H1 (cell line): ENCODE data around the gene MAPK4. TPM values are rescaled to one million over a fixed set of nuclear protein-coding genes. Genes with fewer than 3 reads are reported as not detected.

Experiments
- CTCF ChIA-PET: fragments of 300-600 bp; sonication (Branson Sonifier 250); formaldehyde crosslinking; loops from one replicate; lab custom pipeline; 2021; ENCODE audit not compliant: partially characterized antibody; lab: Charles Lee
- POLR2A ChIA-PET: fragments of 300-600 bp; sonication (Branson Sonifier 250); formaldehyde crosslinking; loops from one replicate; lab custom pipeline; 2021; ENCODE audit warnings: inconsistent platforms; ENCODE audit not compliant: partially characterized antibody; lab: Charles Lee
- DNase-seq, 2 experiments: peaks; one replicate each; pipeline versions ENCODE4 v3.0.0 to v3.0.0-alpha.2; 2010 to 2022; ENCODE audit warnings: low spot score in 2 of 2, low read depth in 1 of 2, mixed read lengths in 1 of 2
- FAIRE-seq: peaks from 2 replicates; lab custom pipeline; 2011; peaks lifted over from hg19 to GRCh38; lab: Jason Lieb, UNC
- H2AFZ ChIP-seq: 2 replicates; pipeline ENCODE4 v1.8.1; 2012; ENCODE audit warnings: low read length, inconsistent platforms
- H2AK5ac ChIP-seq: 2 replicates; pipeline ENCODE4 v1.6.1; 2013; ENCODE audit warnings: low read depth, low read length
- H2BK120ac ChIP-seq: replicated peaks from 2 replicates; pipeline ENCODE3; 2013; ENCODE audit warnings: low read depth, low read length, inconsistent platforms
- H2BK12ac ChIP-seq: 2 replicates; pipeline ENCODE4 v1.6.1; 2013; ENCODE audit warnings: low read depth, low read length
- H2BK15ac ChIP-seq: 2 replicates; pipeline ENCODE4 v1.6.1; 2013; ENCODE audit warnings: low read length
- H2BK20ac ChIP-seq: 2 replicates; pipeline ENCODE4 v1.6.1; 2013; ENCODE audit warnings: low read length
- H2BK5ac ChIP-seq: 2 replicates; pipeline ENCODE4 v1.6.1; 2013; ENCODE audit warnings: low read depth, low read length
- H3K14ac ChIP-seq: 2 replicates; pipeline ENCODE4 v1.6.1; 2013; ENCODE audit warnings: inconsistent platforms; ENCODE audit not compliant: insufficient read length
- H3K18ac ChIP-seq: 2 replicates; pipeline ENCODE4 v1.6.1; 2013; ENCODE audit warnings: low read length; ENCODE audit errors: extremely low read depth
- H3K23ac ChIP-seq: 2 replicates; pipeline ENCODE4 v1.6.1; 2013; ENCODE audit warnings: inconsistent platforms; ENCODE audit not compliant: insufficient read length
- H3K23me2 ChIP-seq: 2 replicates; pipeline ENCODE4 v1.6.1; 2013; ENCODE audit warnings: low read depth, low read length
- H3K27ac ChIP-seq: 2 replicates; pipeline ENCODE4 v1.6.1; 2011; ENCODE audit warnings: low read depth, low read length, inconsistent platforms
- H3K27me3 ChIP-seq, 4 experiments: replicated peaks in 1 of 4; 1 replicate in 1 of 4; 2 replicates in 3 of 4; pipeline versions ENCODE4 v1.6.1 to v1.8.1; 2011 to 2013; ENCODE audit warnings: low read length in 3 of 4, mild to moderate bottlenecking in 3 of 4, inconsistent platforms in 2 of 4, mixed read lengths in 2 of 4, moderate library complexity in 1 of 4; ENCODE audit not compliant: control insufficient read depth in 3 of 4, insufficient read depth in 3 of 4; ENCODE audit errors: extremely low read depth in 1 of 4
- H3K36me3 ChIP-seq, 4 experiments: 2 replicates each; pipeline versions ENCODE4 v1.6.1 to v1.8.1; 2011 to 2013; ENCODE audit warnings: mild to moderate bottlenecking in 4 of 4, low read length in 3 of 4, moderate library complexity in 2 of 4, control low read depth in 1 of 4, inconsistent platforms in 1 of 4; ENCODE audit not compliant: insufficient read depth in 4 of 4, control insufficient read depth in 2 of 4
- H3K4ac ChIP-seq: replicated peaks from 2 replicates; pipeline ENCODE3; 2013; ENCODE audit warnings: low read length, low read depth, mixed read lengths, inconsistent platforms; ENCODE audit not compliant: insufficient read length
- H3K4me1 ChIP-seq, 4 experiments: replicated peaks in 1 of 4; 1 replicate in 1 of 4; 2 replicates in 3 of 4; pipeline versions ENCODE4 v1.6.1 to v1.8.1; 2011 to 2013; ENCODE audit warnings: low read length in 3 of 4, inconsistent platforms in 2 of 4, mixed read lengths in 1 of 4; ENCODE audit not compliant: insufficient read depth in 4 of 4, control insufficient read depth in 3 of 4
- H3K4me2 ChIP-seq, 2 experiments: 2 replicates each; pipeline versions ENCODE4 v1.6.1 to v1.8.1; 2011 to 2013; ENCODE audit warnings: low read depth in 2 of 2, low read length in 2 of 2, control low read depth in 1 of 2, inconsistent platforms in 1 of 2, mild to moderate bottlenecking in 1 of 2; ENCODE audit not compliant: insufficient read depth in 1 of 2
- H3K4me3 ChIP-seq, 4 experiments: fragments of 200-600, 300-600 bp in 1 of 4; sonication (generic), shearing (Covaris generic), sonication (Bioruptor Twin) in 1 of 4; 2 replicates each; pipeline versions ENCODE4 v1.5.1 to v1.8.1; 2011 to 2016; ENCODE audit warnings: low read length in 4 of 4, low read depth in 3 of 4, control low read depth in 2 of 4, inconsistent platforms in 2 of 4, mild to moderate bottlenecking in 2 of 4, mixed read lengths in 1 of 4, moderate library complexity in 1 of 4; ENCODE audit not compliant: insufficient read depth in 2 of 4; ENCODE audit errors: extremely low read depth in 1 of 4
- H3K56ac ChIP-seq: replicated peaks from 2 replicates; pipeline ENCODE3; 2013; ENCODE audit warnings: low read depth, mild to moderate bottlenecking, mixed read lengths, low read length, inconsistent platforms; ENCODE audit not compliant: insufficient read length
- H3K79me1 ChIP-seq: 2 replicates; pipeline ENCODE4 v1.6.1; 2013; ENCODE audit warnings: low read depth, low read length, control low read depth
- H3K79me2 ChIP-seq, 2 experiments: 2 replicates each; pipeline versions ENCODE4 v1.6.1 to v1.8.1; 2012 to 2013; ENCODE audit warnings: low read length in 2 of 2, mild to moderate bottlenecking in 2 of 2, inconsistent platforms in 1 of 2; ENCODE audit not compliant: insufficient read depth in 2 of 2, control insufficient read depth in 1 of 2
- H3K9ac ChIP-seq, 4 experiments: replicated peaks in 1 of 4; 1 replicate in 1 of 4; 2 replicates in 3 of 4; pipeline versions ENCODE4 v1.6.1 to v1.8.1; 2011 to 2013; ENCODE audit warnings: low read depth in 3 of 4, low read length in 3 of 4, control low read depth in 2 of 4, mild to moderate bottlenecking in 2 of 4, moderate library complexity in 2 of 4, inconsistent platforms in 1 of 4; ENCODE audit errors: extremely low read depth in 1 of 4
- H3K9me3 ChIP-seq, 2 experiments: 2 replicates each; pipeline versions ENCODE4 v1.6.1 to v1.8.1; 2012 to 2013; ENCODE audit warnings: mild to moderate bottlenecking in 2 of 2, moderate library complexity in 2 of 2, control low read depth in 1 of 2, inconsistent platforms in 1 of 2, low read depth in 1 of 2, low read length in 1 of 2, mixed read lengths in 1 of 2; ENCODE audit not compliant: insufficient read depth in 2 of 2
- H4K20me1 ChIP-seq, 2 experiments: replicated peaks in 1 of 2; 2 replicates each; pipeline versions ENCODE3 to v1.8.1; 2011 to 2013; ENCODE audit warnings: inconsistent platforms in 2 of 2, low read length in 2 of 2, mild to moderate bottlenecking in 1 of 2; ENCODE audit not compliant: insufficient read depth in 2 of 2, control insufficient read depth in 1 of 2
- H4K5ac ChIP-seq: 2 replicates; pipeline ENCODE4 v1.6.1; 2013; ENCODE audit warnings: low read length, low read depth, mixed read lengths, inconsistent platforms; ENCODE audit not compliant: insufficient read length
- H4K8ac ChIP-seq: 2 replicates; pipeline ENCODE4 v1.8.0; 2013; ENCODE audit warnings: mild to moderate bottlenecking, moderate library complexity, low read length, inconsistent platforms; ENCODE audit not compliant: insufficient read depth; ENCODE audit errors: extremely low read depth
- H4K91ac ChIP-seq: replicated peaks from 2 replicates; pipeline ENCODE3; 2013; ENCODE audit warnings: low read length, mixed read lengths, inconsistent platforms; ENCODE audit not compliant: insufficient read length
- ASH2L ChIP-seq: fragments of 200-600, 300-600 bp; sonication (generic); IDR thresholded peaks from one replicate; pipeline ENCODE4 v1.7.1; 2017; ENCODE audit warnings: low read length
- BCL11A ChIP-seq, 2 experiments: IDR thresholded peaks; one replicate each; pipeline ENCODE4 v1.6.1; 2011; ENCODE audit warnings: low read depth in 2 of 2, low read length in 2 of 2, mild to moderate bottlenecking in 2 of 2
- CEBPB ChIP-seq: IDR thresholded peaks from 2 replicates; pipeline ENCODE4 v1.6.1; 2012; ENCODE audit warnings: low read depth, low read length
- CREB1 ChIP-seq: IDR thresholded peaks from 2 replicates; pipeline ENCODE4 v1.6.1; 2012; ENCODE audit warnings: inconsistent platforms
- EGR1 ChIP-seq: IDR thresholded peaks from 2 replicates; pipeline ENCODE4 v1.6.1; 2011; ENCODE audit warnings: low read depth, low read length, borderline replicate concordance
- KDM1A ChIP-seq: fragments of 200-600, 300-600 bp; sonication (generic); IDR thresholded peaks from 2 replicates; pipeline ENCODE4 v1.7.1; 2016; ENCODE audit warnings: mild to moderate bottlenecking, low read length, borderline replicate concordance
- NANOG ChIP-seq: IDR thresholded peaks from 2 replicates; pipeline ENCODE4 v1.6.1; 2011; ENCODE audit warnings: low read length, low read depth, mild to moderate bottlenecking, inconsistent platforms; ENCODE audit not compliant: insufficient read depth, poor library complexity, severe bottlenecking
- POU5F1 ChIP-seq: IDR thresholded peaks from 2 replicates; pipeline ENCODE4 v1.6.1; 2011; ENCODE audit warnings: low read depth, mild to moderate bottlenecking, low read length, moderate library complexity
- RFX5 ChIP-seq: IDR thresholded peaks from 2 replicates; pipeline ENCODE4 v1.6.1; 2011; ENCODE audit warnings: low read depth, low read length, improper control_type of control experiment, borderline replicate concordance
- SIN3A ChIP-seq, 2 experiments: IDR thresholded peaks in 1 of 2; conservative IDR thresholded peaks in 1 of 2; 2 replicates each; pipeline ENCODE4 v1.6.1; 2011 to 2012; ENCODE audit warnings: low read length in 2 of 2, improper control_type of control experiment in 1 of 2, low read depth in 1 of 2, mild to moderate bottlenecking in 1 of 2
- SIRT6 ChIP-seq: IDR thresholded peaks from one replicate; pipeline ENCODE4 v1.7.1; 2012; ENCODE audit warnings: low read length, inconsistent platforms
- SP4 ChIP-seq: IDR thresholded peaks from 2 replicates; pipeline ENCODE4 v1.6.1; 2012; ENCODE audit warnings: low read length, inconsistent platforms
- TAF1 ChIP-seq: IDR thresholded peaks from 2 replicates; pipeline ENCODE4 v1.6.1; 2011; ENCODE audit warnings: mild to moderate bottlenecking, low read depth, low read length
- WGBS, 2 experiments: shearing (Covaris generic) in 1 of 2; methylation state at CpG; one replicate each; pipeline versions ENCODE4 v1.1.6 to v1.1.7; 2013 to 2015; ENCODE audit warnings: low lambda C conversion rate in 2 of 2, mixed read lengths in 2 of 2, inconsistent platforms in 1 of 2, low coverage in 1 of 2, missing lambda C conversion rate in 1 of 2; ENCODE audit not compliant: insufficient replicate concordance in 2 of 2, insufficient coverage in 1 of 2, insufficient read length in 1 of 2; ENCODE audit errors: extremely low coverage in 1 of 2, missing lambda C conversion rate in 1 of 2; 5-methylcytosine and 5-hydroxymethylcytosine counted together
- polyA plus RNA-seq, 7 experiments: library from polyadenylated mRNA; depleted of rRNA in 3 of 7; stranded (reverse) in 5 of 7; unstranded in 2 of 7; fragments of >200 nt in 5 of 7; fragments of 200-250 nt in 2 of 7; gene quantifications; 1 replicate in 5 of 7; 2 replicates in 1 of 7; 4 replicates in 1 of 7; pipeline versions ENCODE4 v1.2.1 to v1.2.3, GENCODE V29; 2011 to 2013; ENCODE audit warnings: missing spikeins in 2 of 7, mixed read lengths in 2 of 7
- total RNA-seq: library from RNA; stranded (reverse); fragmentation: NEBNext Ultra II Directional; extraction: Animal tissue kit (Norgen Biotek cat#: 25700); gene quantifications from 2 replicates; pipeline ENCODE4 v1.2.1, GENCODE V29; 2021

MAPK4 gene
- total and polyA plus RNA-seq, 2 of the 8 experiments (the other 6 are each of a cell fraction or from before 2014, with no cell fraction given): 3.2 to 3.7 TPM

GRCh38 chr18:50527636-50528307 lies 32.1 kb upstream of the MAPK4 start:
- WGBS, 2 experiments: 77% methylated on average over 3 of the region's 3 CpGs; no CpG with 5 or more reads in 1 of the 2 experiments

More at GRCh38 chr18:50527636-50528307, 32.1 kb upstream of the MAPK4 start:
- no peak overlapping the region for H2BK120ac ChIP-seq
- no peak overlapping the region for H2BK5ac ChIP-seq
- H4K8ac ChIP-seq: no peak overlapping the region
- no peak overlapping the region for H4K91ac ChIP-seq
- POLR2A ChIA-PET: interaction anchor here (1.1 kb wide), 1 partner anchor 32 kb away, joined by 3 read pairs; the partner anchor contains the start of gene MAPK4
- no peaks in the 10 kb centered on the region for H3K36me3 ChIP-seq
- H3K9me3 ChIP-seq: peaks cover 11 to 14% of the 10 kb centered on the region in 2 experiments; a peak in 1 of 4 replicates
- H3K4me1 ChIP-seq: no peaks in the 10 kb centered on the region
- H2BK15ac ChIP-seq: no peak overlapping the region
- H3K14ac ChIP-seq: no peak overlapping the region
- no peaks in the 10 kb centered on the region for H3K23me2 ChIP-seq
- no peak for FAIRE-seq
- H3K27me3 ChIP-seq: no peaks in the 10 kb centered on the region; a peak in 1 of 7 replicates
- no peak overlapping the region for H3K18ac ChIP-seq
- H3K56ac ChIP-seq: no peak overlapping the region
- H3K4me3 ChIP-seq: no peak overlapping the region
- no peaks in the 10 kb centered on the region for H4K20me1 ChIP-seq
- no peak overlapping the region for H3K27ac ChIP-seq
- no peak overlapping the region for H4K5ac ChIP-seq
- no peak overlapping the region for H2BK20ac ChIP-seq
- H3K79me2 ChIP-seq: no peaks in the 10 kb centered on the region
- no peak overlapping the region for H3K9ac ChIP-seq
- no peak overlapping the region for H2AK5ac ChIP-seq
- no peak overlapping the region for H2AFZ ChIP-seq
- H2BK12ac ChIP-seq: no peak overlapping the region
- H3K4ac ChIP-seq: no peak overlapping the region
- H3K23ac ChIP-seq: no peak overlapping the region
- no peaks in the 10 kb centered on the region for H3K79me1 ChIP-seq
- CTCF ChIA-PET: interaction anchor here (0.9 to 2.2 kb wide), 3 partner anchors 47 to 59 kb away, joined by 3 to 8 read pairs (median 4); no protein-coding TSS in a partner anchor
- H3K4me2 ChIP-seq: no peak overlapping the region
- DNase-seq: no peak
- TF ChIP-seq CREB1 (no peak), POU5F1 (no peak), CEBPB (no peak), BCL11A (IDR thresholded peaks at IDR 0.05; ENCODE audit: low read depth in 2 of 2, low read length in 2 of 2) (no peak), SIRT6 (no peak), ASH2L (no peak), EGR1 (no peak), TAF1 (no peak), RFX5 (no peak), SP4 (no peak), NANOG (no peak), SIN3A (conservative IDR thresholded peaks at IDR 0.05 in 1 of 2, IDR thresholded peaks at IDR 0.05 in 1 of 2; ENCODE audit: low read depth in 1 of 2, low read length in 2 of 2) (no peak), KDM1A (no peak)
- TF ChIP-seq, all 59 proteins: peak for 0
